HepG2 (cell line): ENCODE data around the gene NEIL3. TPM values are rescaled to one million over a fixed set of nuclear protein-coding genes. Genes with fewer than 3 reads are reported as not detected.

ENCODE experiments used
- ARID2 ChIP-seq: sonication (generic); formaldehyde crosslinking; IDR thresholded peaks from 2 replicates; pipeline ENCODE4 v1.8.1; 2022; ENCODE audit warnings: mild to moderate bottlenecking, missing genetic modification reagents, borderline replicate concordance
- ARNT ChIP-seq: fragments of 450-650 bp; IDR thresholded peaks from 2 replicates; pipeline ENCODE4 v1.6.1; 2017
- ATF7-NPFF ChIP-seq: sonication (generic); formaldehyde crosslinking; IDR thresholded peaks from 2 replicates; pipeline ENCODE4 v1.8.1; 2023; ENCODE audit warnings: mild to moderate bottlenecking, low read depth, missing genetic modification reagents, moderate library complexity
- CENPX ChIP-seq: sonication (generic); formaldehyde crosslinking; IDR thresholded peaks from 2 replicates; pipeline ENCODE4 v1.9.0; 2021; ENCODE audit warnings: mild to moderate bottlenecking, missing genetic modification reagents, moderate library complexity
- FOSL2 ChIP-seq: sonication (generic); formaldehyde crosslinking; IDR thresholded peaks from 2 replicates; pipeline ENCODE4 v1.4.0; 2020; ENCODE audit warnings: missing genetic modification reagents
- KMT2A ChIP-seq: sonication (generic); formaldehyde crosslinking; IDR thresholded peaks from 2 replicates; pipeline ENCODE4 v1.4.0; 2020; ENCODE audit warnings: missing genetic modification reagents
- LRRFIP1 ChIP-seq: sonication (generic); formaldehyde crosslinking; conservative IDR thresholded peaks from 2 replicates; pipeline ENCODE4 v1.4.0; 2020; ENCODE audit warnings: missing genetic modification reagents
- NFYC ChIP-seq: IDR thresholded peaks from 2 replicates; pipeline ENCODE4 v1.6.1; 2016; ENCODE audit warnings: missing genetic modification reagents, missing compliant biosample characterization
- POLR2A ChIP-seq, 2 experiments: IDR thresholded peaks; 2 replicates each; pipeline ENCODE4 v1.6.1; 2011; ENCODE audit warnings: low read depth in 2 of 2, low read length in 2 of 2, mild to moderate bottlenecking in 1 of 2, moderate library complexity in 1 of 2; ENCODE audit not compliant: insufficient read depth in 1 of 2
- THAP9 ChIP-seq: sonication (generic); formaldehyde crosslinking; IDR thresholded peaks from 2 replicates; pipeline ENCODE4; 2020; ENCODE audit warnings: missing genetic modification reagents, mild to moderate bottlenecking, borderline replicate concordance
- UBTF ChIP-seq: sonication (generic); formaldehyde crosslinking; IDR thresholded peaks from 2 replicates; pipeline ENCODE4 v1.4.0; 2020; ENCODE audit warnings: mild to moderate bottlenecking, missing genetic modification reagents
- ZBTB44 ChIP-seq: sonication (generic); formaldehyde crosslinking; IDR thresholded peaks from 2 replicates; pipeline ENCODE4 v1.4.0; 2020; ENCODE audit warnings: missing genetic modification reagents
- ZNF121 ChIP-seq: sonication (generic); formaldehyde crosslinking; IDR thresholded peaks from 2 replicates; pipeline ENCODE4 v1.5.0; 2020; ENCODE audit warnings: mild to moderate bottlenecking, missing genetic modification reagents
- ZNF17 ChIP-seq: sonication (generic); formaldehyde crosslinking; IDR thresholded peaks from 2 replicates; pipeline ENCODE4 v1.5.0; 2020; ENCODE audit warnings: mild to moderate bottlenecking, missing genetic modification reagents
- ZNF275 ChIP-seq: sonication (generic); formaldehyde crosslinking; IDR thresholded peaks from 2 replicates; pipeline ENCODE4 v1.8.0; 2022; ENCODE audit warnings: missing genetic modification reagents, mild to moderate bottlenecking, inconsistent platforms, borderline replicate concordance
- ZNF746 ChIP-seq: sonication (generic); formaldehyde crosslinking; IDR thresholded peaks from 2 replicates; pipeline ENCODE4 v1.8.0; 2022; ENCODE audit warnings: mild to moderate bottlenecking, missing genetic modification reagents
- ZNF777 ChIP-seq: sonication (generic); formaldehyde crosslinking; IDR thresholded peaks from 2 replicates; pipeline ENCODE4 v1.4.0; 2020; ENCODE audit warnings: missing genetic modification reagents
- ZNF780A ChIP-seq: sonication (generic); formaldehyde crosslinking; IDR thresholded peaks from 2 replicates; pipeline ENCODE4 v1.8.0; 2022; ENCODE audit warnings: mild to moderate bottlenecking, missing genetic modification reagents, moderate library complexity
- polyA plus RNA-seq, 8 experiments: library from polyadenylated mRNA; depleted of rRNA in 3 of 8; stranded (reverse) in 7 of 8; unstranded in 1 of 8; fragments of >200 nt; fragmentation: Illumina TruSeq in 4 of 8; extraction: Trizol in 4 of 8; gene quantifications; 2 replicates each; pipeline versions ENCODE4 v1.2.1 to v1.2.3, GENCODE V29; 2011 to 2016; ENCODE audit warnings: low read depth in 4 of 8, missing spikeins in 1 of 8, mixed read lengths in 1 of 8; ENCODE audit not compliant: insufficient read depth in 1 of 8
- total RNA-seq, 5 experiments: library from RNA; depleted of rRNA; stranded (reverse); fragments of >200 nt; fragmentation: Illumina TruSeq; extraction: Trizol; gene quantifications; 2 replicates each; pipeline ENCODE4 v1.2.3, GENCODE V29; 2016; ENCODE audit warnings: low read depth in 1 of 5

NEIL3 gene
- total and polyA plus RNA-seq, 2 of the 13 experiments (the other 11 are each of a cell fraction or from before 2014, with no cell fraction given), result 3.5 to 8.4 TPM

- TF ChIP-seq LRRFIP1, result no peak
- TF ChIP-seq ZNF780A (CRISPR knock-in tag), result no peak; the same call in 1 of the 2 replicates
- TF ChIP-seq ZNF275 (CRISPR knock-in tag), result peak; percentile 74; the same call in 1 of the 2 replicates
- 0 out of 2 replicates have a peak, but pooled peaks have one; percentile 45 for TF ChIP-seq UBTF
- peak; percentile 67 to 71 for TF ChIP-seq POLR2A (IDR thresholded peaks at IDR 0.05; ENCODE audit: insufficient read depth in 1 of 2, low read depth in 2 of 2, low read length in 2 of 2)
- TF ChIP-seq ARNT, result no peak
- peak; percentile 64; the same call in 1 of the 2 replicates for TF ChIP-seq ZNF777 (CRISPR knock-in tag)
- peak; percentile 31; the same call in 1 of the 2 replicates for TF ChIP-seq NFYC (CRISPR knock-in tag)
- TF ChIP-seq THAP9 (CRISPR knock-in tag), result peak; percentile 66
- no peak for TF ChIP-seq ZNF121
- TF ChIP-seq ATF7-NPFF (CRISPR knock-in tag), result peak; percentile 85; the same call in 1 of the 2 replicates
- no peak for TF ChIP-seq ZNF746
- no peak for TF ChIP-seq ARID2 (CRISPR knock-in tag)
- TF ChIP-seq FOSL2, result 0 out of 2 replicates have a peak, but pooled peaks have one; percentile 22
- peak; percentile 84 for TF ChIP-seq KMT2A (CRISPR knock-in tag)
- TF ChIP-seq CENPX, result no peak
- TF ChIP-seq ZBTB44 (CRISPR knock-in tag), result 0 out of 2 replicates have a peak, but pooled peaks have one; percentile 37
- no peak for TF ChIP-seq ZNF17 (CRISPR knock-in tag)
Measured at GRCh38 chr4:177309522-177310371, at the start of gene NEIL3 (continued).
